ENCODE data around the gene SLC27A2.
"Not testable (repeated sequence)": the region's sequence is repeated elsewhere in the genome, so short reads cannot be mapped to it uniquely, and the experiment has no call there.

SLC27A2 gene

DNA sequence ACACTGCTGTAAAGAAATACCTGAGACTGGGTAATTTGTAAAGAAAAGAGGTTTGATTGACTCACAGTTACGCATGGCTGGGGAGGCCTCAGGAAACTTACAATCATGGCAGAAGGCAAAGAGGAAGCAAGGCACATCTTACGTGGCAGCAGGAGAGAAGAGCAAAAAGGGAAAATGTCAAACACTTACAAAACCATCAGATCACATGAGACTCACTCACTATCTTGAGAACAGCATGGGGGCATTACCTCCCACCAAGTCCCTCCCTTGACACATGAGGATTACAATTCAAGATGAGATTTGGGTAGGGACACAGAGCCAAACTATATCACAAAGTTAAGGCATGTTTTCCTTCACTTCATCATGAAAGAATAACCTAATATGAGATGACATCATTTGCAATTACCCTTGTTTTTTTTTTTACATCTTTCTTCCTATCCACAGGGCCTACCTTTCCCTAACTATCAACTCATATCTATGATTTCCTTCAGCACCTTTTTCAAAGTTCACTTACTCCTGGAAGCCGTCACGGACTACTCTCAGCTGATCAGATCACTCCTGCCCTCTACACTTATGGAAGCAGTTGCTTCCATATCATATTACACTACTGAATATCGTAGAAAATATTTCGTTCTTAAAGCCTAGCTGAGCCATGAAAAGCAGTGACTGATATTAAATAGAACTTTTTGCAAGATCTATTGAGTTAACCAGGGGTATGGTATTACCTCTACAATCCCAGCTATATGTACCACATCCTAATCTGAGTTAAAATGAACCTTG lies 37.5 kb upstream of the SLC27A2 start:
- no peaks in the 10 kb centered on the region for H3K4me1 ChIP-seq (ENCODE audit: control insufficient read depth, insufficient read depth, low read length)
- H3K9me3 ChIP-seq (ENCODE audit: control insufficient read depth, insufficient read depth, low read length) = no peaks in the 10 kb centered on the region
- no peak overlapping the region for H3K4me3 ChIP-seq (ENCODE audit: low read length)
- no peak for DNase-seq (ENCODE audit: low read depth, low spot score)
- no CpG with 5 or more reads among the region's 6 CpGs for WGBS (ENCODE audit: insufficient coverage, insufficient read length)
- H3K36me3 ChIP-seq (ENCODE audit: control insufficient read depth, insufficient read depth, low read length) = no peaks in the 10 kb centered on the region
- H3K27me3 ChIP-seq (ENCODE audit: control insufficient read depth, insufficient read depth, low read length) = no peaks in the 10 kb centered on the region
- no peak overlapping the region for H3K27ac ChIP-seq (ENCODE audit: low read length)

DNA sequence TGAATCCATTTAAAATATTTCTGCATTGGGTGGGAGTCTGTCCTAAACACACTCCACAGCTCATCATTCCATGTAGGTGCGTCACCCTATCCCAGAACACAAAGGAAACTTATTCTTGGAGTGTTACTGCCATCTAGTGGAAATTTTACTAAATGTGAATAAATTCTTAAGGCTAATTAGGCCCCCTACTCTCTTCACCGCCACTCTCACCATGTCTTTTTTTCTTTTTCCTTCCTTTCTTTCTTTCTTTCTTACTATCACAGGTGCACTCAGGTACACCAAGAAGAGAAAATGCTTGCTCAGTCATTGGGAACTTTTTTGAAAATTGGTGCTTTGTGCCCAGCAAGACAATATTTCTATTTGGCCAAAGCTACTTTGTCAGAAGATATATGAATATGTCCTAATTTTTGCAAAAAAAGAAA lies 36.5 kb upstream of the SLC27A2 start:
- Histone ChIP-seq H3K4me1 (ENCODE audit: control insufficient read depth, insufficient read depth, low read length) (no peaks in the 10 kb centered on the region), H3K9me3 (ENCODE audit: control insufficient read depth, insufficient read depth, low read length) (no peaks in the 10 kb centered on the region), H3K27me3 (ENCODE audit: control insufficient read depth, insufficient read depth, low read length) (no peaks in the 10 kb centered on the region), H3K4me3 (ENCODE audit: low read length) (no peak overlapping the region), H3K27ac (ENCODE audit: low read length) (no peak overlapping the region), H3K36me3 (ENCODE audit: control insufficient read depth, insufficient read depth, low read length) (no peaks in the 10 kb centered on the region)
- no CpG with 5 or more reads among the region's 2 CpGs for WGBS (ENCODE audit: insufficient coverage, insufficient read length)
- DNase-seq (ENCODE audit: low read depth, low spot score) = peak; percentile 47

DNA sequence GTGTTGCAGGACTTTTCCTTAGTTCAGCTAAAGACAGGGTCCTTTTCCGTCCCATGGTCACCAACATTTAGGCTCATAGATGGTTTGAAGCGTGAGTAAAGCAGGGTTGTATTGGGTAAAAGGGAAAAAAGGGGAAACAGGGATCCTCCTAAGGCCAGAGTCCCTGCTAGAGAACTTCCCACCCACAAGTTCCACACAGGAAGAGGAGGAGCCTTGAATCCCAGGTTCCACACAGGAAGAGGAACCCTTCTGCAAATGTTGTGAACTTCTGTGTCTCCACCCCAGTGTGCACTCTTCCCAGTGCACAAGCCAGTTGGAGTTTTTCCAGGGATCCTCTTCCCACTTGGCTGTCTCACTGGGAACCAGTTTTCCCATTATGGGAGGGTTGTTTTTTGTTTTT lies 35.4 kb upstream of the SLC27A2 start:
- Histone ChIP-seq H3K4me1 (ENCODE audit: control insufficient read depth, insufficient read depth, low read length) (no peaks in the 10 kb centered on the region), H3K4me3 (ENCODE audit: low read length) (no peak overlapping the region), H3K27ac (ENCODE audit: low read length) (no peak overlapping the region), H3K9me3 (ENCODE audit: control insufficient read depth, insufficient read depth, low read length) (no peaks in the 10 kb centered on the region), H3K36me3 (ENCODE audit: control insufficient read depth, insufficient read depth, low read length) (no peaks in the 10 kb centered on the region), H3K27me3 (ENCODE audit: control insufficient read depth, insufficient read depth, low read length) (no peaks in the 10 kb centered on the region)
- DNase-seq (ENCODE audit: low read depth, low spot score) = no peak
- WGBS (ENCODE audit: insufficient coverage, insufficient read length) = no CpG with 5 or more reads among the region's 2 CpGs

DNA sequence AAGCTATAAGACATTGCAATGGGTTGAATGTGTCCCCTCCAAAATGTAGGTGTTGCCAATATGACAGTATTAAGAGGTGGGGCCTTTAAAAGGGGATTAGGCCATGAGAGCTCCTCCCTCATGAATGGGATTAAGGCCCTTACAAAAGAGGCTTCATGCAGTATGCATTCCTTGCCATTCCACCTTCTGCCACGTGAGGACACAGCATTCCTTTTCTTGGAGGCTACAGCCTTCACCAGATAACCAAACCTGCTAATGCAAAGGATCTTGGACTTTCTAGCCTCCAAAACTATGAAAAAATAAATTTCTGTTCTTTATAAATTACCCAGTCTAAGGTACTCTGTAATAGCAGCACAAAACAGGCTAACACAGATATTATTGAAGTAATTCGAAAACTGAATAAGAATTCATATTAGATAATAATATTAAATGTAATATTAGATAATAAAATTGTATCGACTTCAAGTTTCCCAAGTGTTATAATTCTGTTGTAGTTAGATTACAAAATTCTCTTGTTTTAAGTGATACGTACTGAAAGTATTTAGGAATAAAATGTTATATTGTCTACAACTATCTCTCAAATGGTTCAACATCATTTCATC lies 33.5 kb upstream of the SLC27A2 start:
- DNase-seq (ENCODE audit: low read depth, low spot score) = peak; percentile 66
- no peaks in the 10 kb centered on the region for H3K27me3 ChIP-seq (ENCODE audit: control insufficient read depth, insufficient read depth, low read length)
- H3K27ac ChIP-seq (ENCODE audit: low read length) = no peak overlapping the region
- no peak overlapping the region for H3K4me3 ChIP-seq (ENCODE audit: low read length)
- 100% methylated on average over 1 of the region's 4 CpGs for WGBS (ENCODE audit: insufficient coverage, insufficient read length)
- no peaks in the 10 kb centered on the region for H3K4me1 ChIP-seq (ENCODE audit: control insufficient read depth, insufficient read depth, low read length)
- no peaks in the 10 kb centered on the region for H3K36me3 ChIP-seq (ENCODE audit: control insufficient read depth, insufficient read depth, low read length)
- no peaks in the 10 kb centered on the region for H3K9me3 ChIP-seq (ENCODE audit: control insufficient read depth, insufficient read depth, low read length)

DNA sequence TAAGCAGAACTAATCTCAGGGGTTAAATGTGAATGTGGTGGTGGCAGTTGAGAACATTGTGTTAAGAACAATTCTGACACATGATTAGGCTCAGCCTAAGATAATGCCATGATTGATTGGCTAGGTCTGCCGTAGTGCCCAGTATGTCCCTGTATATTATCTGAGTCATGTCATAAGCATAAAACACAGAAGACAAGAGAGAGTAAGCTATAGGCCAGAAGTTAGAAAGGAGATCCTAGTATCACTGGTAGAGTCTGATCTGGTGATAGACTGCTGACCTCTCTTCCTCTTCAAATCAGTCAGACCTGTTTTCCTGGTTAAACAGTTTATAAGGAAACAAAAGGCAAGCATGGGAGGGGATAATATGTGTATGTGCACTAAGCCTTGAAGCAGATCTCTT lies 32.9 kb upstream of the SLC27A2 start:
- DNase-seq (ENCODE audit: low read depth, low spot score) = no peak
- Histone ChIP-seq H3K9me3 (ENCODE audit: control insufficient read depth, insufficient read depth, low read length) (no peaks in the 10 kb centered on the region), H3K27ac (ENCODE audit: low read length) (no peak overlapping the region), H3K4me1 (ENCODE audit: control insufficient read depth, insufficient read depth, low read length) (no peaks in the 10 kb centered on the region), H3K27me3 (ENCODE audit: control insufficient read depth, insufficient read depth, low read length) (no peaks in the 10 kb centered on the region), H3K4me3 (ENCODE audit: low read length) (no peak overlapping the region), H3K36me3 (ENCODE audit: control insufficient read depth, insufficient read depth, low read length) (no peaks in the 10 kb centered on the region)
- WGBS (ENCODE audit: insufficient coverage, insufficient read length) = no CpG with 5 or more reads among the region's 1 CpG

DNA sequence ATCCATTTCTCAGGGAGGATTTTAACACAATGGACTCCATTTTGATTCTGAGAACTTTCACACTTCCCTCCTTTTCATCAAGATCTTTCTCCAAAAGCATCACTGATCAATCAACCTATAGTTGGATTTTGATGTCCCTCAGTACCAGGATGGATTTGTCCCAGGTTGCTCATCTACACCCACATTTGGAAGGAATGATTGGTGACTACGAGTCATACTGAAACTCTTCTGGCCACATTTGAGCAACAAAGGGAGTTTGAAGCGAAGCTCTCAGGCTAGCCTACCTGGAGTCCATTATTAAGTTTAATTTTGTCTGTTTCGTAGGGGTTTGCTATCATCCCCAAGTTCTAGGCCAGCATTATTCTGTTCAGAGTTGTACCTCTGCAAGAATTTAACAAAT lies 31.6 kb upstream of the SLC27A2 start:
- Histone ChIP-seq H3K36me3 (ENCODE audit: control insufficient read depth, insufficient read depth, low read length) (no peaks in the 10 kb centered on the region), H3K4me1 (ENCODE audit: control insufficient read depth, insufficient read depth, low read length) (no peaks in the 10 kb centered on the region), H3K9me3 (ENCODE audit: control insufficient read depth, insufficient read depth, low read length) (no peaks in the 10 kb centered on the region), H3K4me3 (ENCODE audit: low read length) (no peak overlapping the region), H3K27ac (ENCODE audit: low read length) (no peak overlapping the region), H3K27me3 (ENCODE audit: control insufficient read depth, insufficient read depth, low read length) (no peaks in the 10 kb centered on the region)
- WGBS (ENCODE audit: insufficient coverage, insufficient read length) = no CpG with 5 or more reads among the region's 3 CpGs
- DNase-seq (ENCODE audit: low read depth, low spot score) = no peak

DNA sequence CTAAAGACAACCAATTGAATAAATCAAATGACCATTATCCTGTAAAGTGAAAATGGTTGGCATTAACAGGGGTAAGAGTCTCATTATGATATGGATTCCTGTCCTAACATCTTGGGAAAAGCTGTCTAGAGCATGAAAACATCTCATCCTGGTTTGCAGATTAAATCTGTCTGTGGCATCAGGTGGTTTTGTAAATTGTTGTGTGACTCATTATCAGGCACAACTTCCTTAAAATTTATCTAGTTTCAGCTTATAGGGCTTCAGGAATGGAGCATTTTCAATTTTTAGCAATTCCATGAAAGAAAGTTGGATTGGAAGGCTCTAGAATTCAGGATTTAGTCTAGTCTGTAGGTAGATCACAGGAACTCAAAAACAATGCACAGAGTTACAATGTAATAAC lies 31.1 kb upstream of the SLC27A2 start:
- no peak for DNase-seq (ENCODE audit: low read depth, low spot score)
- no peaks in the 10 kb centered on the region for H3K36me3 ChIP-seq (ENCODE audit: control insufficient read depth, insufficient read depth, low read length)
- no peaks in the 10 kb centered on the region for H3K9me3 ChIP-seq (ENCODE audit: control insufficient read depth, insufficient read depth, low read length)
- no peaks in the 10 kb centered on the region for H3K4me1 ChIP-seq (ENCODE audit: control insufficient read depth, insufficient read depth, low read length)
- no peak overlapping the region for H3K27ac ChIP-seq (ENCODE audit: low read length)
- H3K4me3 ChIP-seq (ENCODE audit: low read length) = no peak overlapping the region
- no peaks in the 10 kb centered on the region for H3K27me3 ChIP-seq (ENCODE audit: control insufficient read depth, insufficient read depth, low read length)

DNA sequence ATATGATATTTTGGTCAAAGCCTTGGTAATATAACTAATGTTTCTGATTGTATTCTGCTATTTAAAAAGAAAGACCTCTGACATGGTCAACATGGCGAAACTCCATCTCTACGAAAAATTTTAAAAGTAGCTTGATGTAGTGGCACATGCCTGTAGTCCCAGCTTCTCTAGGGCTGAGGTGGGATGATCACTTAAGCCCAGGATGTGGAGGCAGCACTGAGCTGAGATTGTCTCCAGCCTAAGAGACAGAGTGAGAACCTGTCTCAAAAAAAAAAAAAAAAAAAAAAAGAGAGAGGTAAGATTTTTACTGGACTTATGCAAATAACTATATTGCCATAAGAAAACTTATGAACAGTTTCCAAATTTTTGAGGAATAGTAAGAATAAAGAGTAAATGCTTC lies 30.5 kb upstream of the SLC27A2 start:
- H3K36me3 ChIP-seq (ENCODE audit: control insufficient read depth, insufficient read depth, low read length) = no peaks in the 10 kb centered on the region
- H3K27ac ChIP-seq (ENCODE audit: low read length) = no peak overlapping the region
- no peaks in the 10 kb centered on the region for H3K27me3 ChIP-seq (ENCODE audit: control insufficient read depth, insufficient read depth, low read length)
- H3K4me1 ChIP-seq (ENCODE audit: control insufficient read depth, insufficient read depth, low read length) = no peaks in the 10 kb centered on the region
- H3K9me3 ChIP-seq (ENCODE audit: control insufficient read depth, insufficient read depth, low read length) = no peaks in the 10 kb centered on the region
- DNase-seq (ENCODE audit: low read depth, low spot score) = no peak
- H3K4me3 ChIP-seq (ENCODE audit: low read length) = no peak overlapping the region
- WGBS (ENCODE audit: insufficient coverage, insufficient read length) = no CpG with 5 or more reads among the region's 2 CpGs

DNA sequence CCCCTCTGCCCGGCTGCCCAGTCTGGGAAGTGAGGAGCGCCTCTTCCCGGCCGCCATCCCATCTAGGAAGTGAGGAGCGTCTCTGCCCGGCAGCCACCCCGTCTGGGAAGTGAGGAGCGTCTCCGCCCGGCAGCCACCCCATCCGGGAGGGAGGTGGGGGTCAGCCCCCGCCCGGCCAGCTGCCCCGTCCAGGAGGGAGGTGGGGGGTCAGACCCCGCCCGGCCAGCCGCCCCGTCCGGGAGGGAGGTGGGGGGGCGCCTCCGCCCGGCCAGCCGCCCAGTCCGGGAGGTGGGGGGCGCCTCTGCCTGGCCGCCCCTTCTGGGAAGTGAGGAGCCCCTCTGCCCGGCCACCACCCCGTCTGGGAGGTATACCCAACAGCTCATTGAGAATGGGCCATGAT lies 23.8 kb upstream of the SLC27A2 start:
- not testable (repeated sequence) for H3K9me3 ChIP-seq (ENCODE audit: control insufficient read depth, insufficient read depth, low read length); DNase-seq (ENCODE audit: low read depth, low spot score); H3K36me3 ChIP-seq (ENCODE audit: control insufficient read depth, insufficient read depth, low read length); H3K4me3 ChIP-seq (ENCODE audit: low read length); H3K27ac ChIP-seq (ENCODE audit: low read length); H3K4me1 ChIP-seq (ENCODE audit: control insufficient read depth, insufficient read depth, low read length); H3K27me3 ChIP-seq (ENCODE audit: control insufficient read depth, insufficient read depth, low read length)
- no CpG with 5 or more reads among the region's 28 CpGs for WGBS (ENCODE audit: insufficient coverage, insufficient read length)

DNA sequence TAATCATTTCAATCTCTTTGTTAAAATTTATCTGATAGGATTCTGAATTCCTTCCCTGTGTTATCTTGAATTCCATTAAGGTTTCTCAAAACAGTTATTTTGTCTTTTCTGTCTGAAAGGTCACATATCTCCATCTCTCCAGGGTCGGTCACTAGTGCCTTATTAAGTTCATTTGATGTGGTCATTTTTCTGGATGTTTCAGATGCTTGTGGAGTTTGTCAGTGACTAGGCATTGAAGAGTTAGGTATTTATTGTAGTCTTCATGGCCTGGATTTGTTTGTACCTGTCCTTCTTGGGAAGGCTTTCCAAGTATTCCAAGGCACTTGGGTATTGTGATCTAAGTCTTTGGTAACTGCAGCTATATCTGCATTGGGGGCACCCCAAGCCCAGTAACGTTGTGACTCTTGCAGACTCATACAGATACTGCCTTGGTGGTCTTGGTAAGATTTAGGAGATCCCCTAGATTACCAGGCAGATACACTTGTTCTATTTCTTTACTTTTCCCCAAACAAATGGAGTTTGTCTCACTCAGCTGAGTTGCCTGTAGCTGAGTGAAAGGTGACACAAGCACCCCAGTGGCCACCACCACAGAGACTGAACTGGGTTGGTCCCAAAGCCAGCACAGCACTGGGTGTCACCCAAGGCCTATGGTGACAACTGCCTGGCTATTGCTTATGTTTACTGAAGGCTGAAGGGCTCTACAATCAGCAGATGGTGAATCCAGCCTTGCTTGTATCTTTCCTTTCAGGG lies 18.9 kb upstream of the SLC27A2 start:
- no peak overlapping the region for H3K4me3 ChIP-seq (ENCODE audit: low read length)
- no peaks in the 10 kb centered on the region for H3K36me3 ChIP-seq (ENCODE audit: control insufficient read depth, insufficient read depth, low read length)
- H3K27ac ChIP-seq (ENCODE audit: low read length) = no peak overlapping the region
- H3K27me3 ChIP-seq (ENCODE audit: control insufficient read depth, insufficient read depth, low read length) = no peaks in the 10 kb centered on the region
- WGBS (ENCODE audit: insufficient coverage, insufficient read length) = no CpG with 5 or more reads among the region's 2 CpGs
- no peaks in the 10 kb centered on the region for H3K4me1 ChIP-seq (ENCODE audit: control insufficient read depth, insufficient read depth, low read length)
- no peaks in the 10 kb centered on the region for H3K9me3 ChIP-seq (ENCODE audit: control insufficient read depth, insufficient read depth, low read length)
- DNase-seq (ENCODE audit: low read depth, low spot score) = no peak

Data from iPS DF 6.9 (cell line).